H9 (cell line): Measurements from ENCODE around the gene SCYL3. TPM values are rescaled to one million over a fixed set of nuclear protein-coding genes. Genes with fewer than 3 reads are reported as not detected.

ENCODE experiments used
- DNase-seq: peaks from one replicate; pipeline ENCODE4 v3.0.0-alpha.2; 2017
- H2AFZ ChIP-seq: one replicate; pipeline ENCODE4 v1.6.1; 2013; ENCODE audit warnings: mild to moderate bottlenecking, low read length, control low read depth, moderate library complexity
- H2AK5ac ChIP-seq: 2 replicates; pipeline ENCODE4 v1.6.1; 2013; ENCODE audit warnings: low read length, control low read depth, mixed read lengths; ENCODE audit not compliant: insufficient read length
- H2BK120ac ChIP-seq: one replicate; pipeline ENCODE4 v1.6.1; 2013; ENCODE audit warnings: low read depth, mild to moderate bottlenecking, low read length, control low read depth, inconsistent platforms; ENCODE audit not compliant: poor library complexity, severe bottlenecking
- H2BK12ac ChIP-seq: 2 replicates; pipeline ENCODE4 v1.6.1; 2013; ENCODE audit warnings: low read length, control low read depth, mixed read lengths, low read depth; ENCODE audit not compliant: insufficient read length
- H2BK15ac ChIP-seq: 2 replicates; pipeline ENCODE4 v1.6.1; 2013; ENCODE audit warnings: low read depth, low read length, control low read depth
- H2BK20ac ChIP-seq: one replicate; pipeline ENCODE4 v1.6.1; 2013; ENCODE audit warnings: low read depth, mild to moderate bottlenecking, low read length, control low read depth, inconsistent platforms; ENCODE audit not compliant: poor library complexity, severe bottlenecking
- H2BK5ac ChIP-seq: 2 replicates; pipeline ENCODE4 v1.6.1; 2013; ENCODE audit warnings: low read length, control low read depth, mixed read lengths; ENCODE audit not compliant: insufficient read length
- H3K14ac ChIP-seq: 2 replicates; pipeline ENCODE4 v1.6.1; 2013; ENCODE audit warnings: low read length, control low read depth; ENCODE audit not compliant: insufficient read depth
- H3K18ac ChIP-seq: 2 replicates; pipeline ENCODE4 v1.6.1; 2013; ENCODE audit warnings: low read depth, mild to moderate bottlenecking, mixed read lengths, low read length, control low read depth; ENCODE audit not compliant: insufficient read length
- H3K23ac ChIP-seq: 2 replicates; pipeline ENCODE4 v1.6.1; 2013; ENCODE audit warnings: low read length, control low read depth, mixed read lengths, low read depth; ENCODE audit not compliant: insufficient read length
- H3K23me2 ChIP-seq: 2 replicates; pipeline ENCODE4 v1.6.1; 2013; ENCODE audit warnings: low read depth, mild to moderate bottlenecking, mixed read lengths, low read length, control low read depth; ENCODE audit not compliant: insufficient read length, poor library complexity, severe bottlenecking
- H3K27ac ChIP-seq: 2 replicates; pipeline ENCODE4 v1.5.1; 2013; ENCODE audit warnings: low read length, control low read depth, mixed read lengths, low read depth; ENCODE audit not compliant: insufficient read length
- H3K27me3 ChIP-seq: 2 replicates; pipeline ENCODE4 v1.6.1; 2013; ENCODE audit warnings: low read length, control low read depth, inconsistent platforms; ENCODE audit not compliant: insufficient read depth
- H3K4ac ChIP-seq: 2 replicates; pipeline ENCODE4 v1.6.1; 2013; ENCODE audit warnings: low read depth, mild to moderate bottlenecking, control low read depth, inconsistent platforms, low read length, moderate library complexity
- H3K4me1 ChIP-seq: 2 replicates; pipeline ENCODE4 v1.6.1; 2013; ENCODE audit warnings: low read length, control low read depth, inconsistent platforms; ENCODE audit not compliant: insufficient read depth
- H3K4me2 ChIP-seq: 2 replicates; pipeline ENCODE4 v1.6.1; 2013; ENCODE audit warnings: low read length, control low read depth, mixed read lengths; ENCODE audit not compliant: insufficient read length, insufficient read depth
- H3K56ac ChIP-seq: 2 replicates; pipeline ENCODE4 v1.6.1; 2013; ENCODE audit warnings: low read depth, mild to moderate bottlenecking, mixed read lengths, low read length, control low read depth; ENCODE audit not compliant: insufficient read length
- H3K79me1 ChIP-seq: 2 replicates; pipeline ENCODE4 v1.6.1; 2013; ENCODE audit warnings: low read depth, mild to moderate bottlenecking, moderate library complexity, low read length, control low read depth, inconsistent platforms; ENCODE audit not compliant: insufficient read depth, poor library complexity, severe bottlenecking
- H3K79me2 ChIP-seq: 2 replicates; pipeline ENCODE4 v1.6.1; 2013; ENCODE audit warnings: low read length, control low read depth, inconsistent platforms; ENCODE audit not compliant: insufficient read depth
- H3K9ac ChIP-seq: 2 replicates; pipeline ENCODE4 v1.6.1; 2013; ENCODE audit warnings: low read length, control low read depth, mixed read lengths; ENCODE audit not compliant: insufficient read length; ENCODE audit errors: extremely low read depth
- H3K9me3 ChIP-seq: one replicate; pipeline ENCODE4 v1.6.1; 2013; ENCODE audit warnings: low read depth, low read length, inconsistent platforms; ENCODE audit not compliant: control insufficient read depth
- H3T11ph ChIP-seq: one replicate; pipeline ENCODE4 v1.6.1; 2013; ENCODE audit warnings: mild to moderate bottlenecking, low read length, control low read depth, inconsistent platforms
- H4K20me1 ChIP-seq: one replicate; pipeline ENCODE4 v1.6.1; 2013; ENCODE audit not compliant: control insufficient read depth, insufficient read length, insufficient read depth
- H4K5ac ChIP-seq: 2 replicates; pipeline ENCODE4 v1.6.1; 2013; ENCODE audit warnings: low read depth, mild to moderate bottlenecking, mixed read lengths, low read length, control low read depth; ENCODE audit not compliant: insufficient read length
- H4K8ac ChIP-seq: replicated peaks from 2 replicates; pipeline ENCODE4 v1.6.1; 2013; ENCODE audit warnings: low read length, control low read depth, mixed read lengths, low read depth; ENCODE audit not compliant: insufficient read length
- H4K91ac ChIP-seq: 2 replicates; pipeline ENCODE4 v1.6.1; 2013; ENCODE audit warnings: low read depth, mild to moderate bottlenecking, moderate library complexity, mixed read lengths, low read length, control low read depth; ENCODE audit not compliant: insufficient read length
- H3K27ac Mint-ChIP-seq, 3 experiments: 2 replicates in 2 of 3; 3 replicates in 1 of 3; pipeline ENCODE4 v1.8.0; 2020 to 2021; ENCODE audit warnings: mixed read lengths in 3 of 3, mild to moderate bottlenecking in 1 of 3, moderate library complexity in 1 of 3
- H3K27me3 Mint-ChIP-seq: 2 replicates; pipeline ENCODE4 v1.8.0; 2021; ENCODE audit warnings: low read depth, mild to moderate bottlenecking, moderate library complexity, mixed read lengths
- H3K36me3 Mint-ChIP-seq, 3 experiments: 2 replicates in 2 of 3; 3 replicates in 1 of 3; pipeline ENCODE4 v1.8.0; 2020 to 2021; ENCODE audit warnings: low read depth in 3 of 3, mixed read lengths in 3 of 3; ENCODE audit not compliant: insufficient read depth in 1 of 3
- H3K4me1 Mint-ChIP-seq, 2 experiments: 2 replicates each; pipeline ENCODE4 v1.8.0; 2020; ENCODE audit warnings: mixed read lengths in 2 of 2
- H3K4me3 Mint-ChIP-seq, 2 experiments: 2 replicates in 1 of 2; 3 replicates in 1 of 2; pipeline ENCODE4 v1.8.0; 2020 to 2021; ENCODE audit warnings: mild to moderate bottlenecking in 2 of 2, mixed read lengths in 2 of 2, moderate library complexity in 1 of 2
- H3K9me3 Mint-ChIP-seq, 2 experiments: 2 replicates in 1 of 2; 3 replicates in 1 of 2; pipeline ENCODE4 v1.8.0; 2020; ENCODE audit warnings: mild to moderate bottlenecking in 2 of 2, mixed read lengths in 2 of 2, moderate library complexity in 1 of 2
- CTCF ChIP-seq: fragments of 200-600 bp; sonication (generic); conservative IDR thresholded peaks from 3 replicates; pipeline ENCODE4 v1.8.0; 2021; ENCODE audit warnings: antibody characterized with exemption, mild to moderate bottlenecking
- whole genome bisulfite sequencing: extraction: QIAGEN DNeasy Blood & Tissue Kit; methylation state at CpG from one replicate; pipeline ENCODE4 v1.1.7; 2013; ENCODE audit warnings: missing lambda C conversion rate, low lambda C conversion rate, mixed read lengths; ENCODE audit not compliant: insufficient read length; ENCODE audit errors: extremely low coverage; 5-methylcytosine and 5-hydroxymethylcytosine counted together
- total RNA-seq: library from RNA; stranded (reverse); gene quantifications from 2 replicates; pipeline ENCODE4 v1.2.1, GENCODE V29; 2021

The SCYL3 gene
- total RNA-seq, 1 experiment from 2014 or later: 3.9 TPM

DNA sequence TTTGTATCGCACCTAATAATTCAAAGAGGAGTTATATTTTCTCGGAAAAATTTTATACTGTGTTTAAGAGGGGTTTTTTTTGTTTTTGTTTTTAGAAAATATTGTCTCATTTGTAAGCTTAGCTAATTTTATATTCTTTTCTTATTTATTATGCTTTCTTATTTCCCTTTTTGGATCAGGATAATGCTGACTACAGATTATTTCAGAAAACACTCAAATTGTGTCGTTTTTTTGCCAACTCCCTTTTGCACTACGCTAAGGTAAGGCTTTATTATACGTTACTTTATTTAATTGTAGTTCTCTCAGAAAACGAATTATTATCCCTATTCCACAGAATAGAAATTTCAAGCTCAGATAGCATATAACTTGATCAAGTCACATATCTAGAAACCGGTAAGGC lies 72.2 kb downstream of the SCYL3 start:
- H3K27ac ChIP-seq: no peak overlapping the region
- H4K8ac ChIP-seq: no peak overlapping the region
- H3K23ac ChIP-seq: no peak overlapping the region
- no peaks in the 10 kb centered on the region for H3K23me2 ChIP-seq
- no peak overlapping the region for H2BK15ac ChIP-seq
- no peak for TF ChIP-seq CTCF
- no CpG with 5 or more reads among the region's 7 CpGs for WGBS
- H3K79me2 ChIP-seq: no peaks in the 10 kb centered on the region
- H3K4ac ChIP-seq: no peak overlapping the region
- H3K4me1 ChIP-seq: no peaks in the 10 kb centered on the region
- H3K4me2 ChIP-seq: no peak overlapping the region
- Mint-ChIP-seq H3K27me3 (no peaks in the 10 kb centered on the region), H3K27ac (no peak overlapping the region), H3K36me3 (peaks cover 16 to 52% (median 35%) of the 10 kb centered on the region in 3 experiments), H3K4me3 (no peak overlapping the region), H3K9me3 (peaks cover 3 to 5% of the 10 kb centered on the region in 2 experiments; a peak in 4 of 5 replicates), H3K4me1 (no peaks in the 10 kb centered on the region)
- no peaks in the 10 kb centered on the region for H3K9me3 ChIP-seq
- H2AK5ac ChIP-seq: no peak overlapping the region
- no peak overlapping the region for H4K5ac ChIP-seq
- H3K27me3 ChIP-seq: no peaks in the 10 kb centered on the region
- no peak overlapping the region for H3K18ac ChIP-seq
- H2BK20ac ChIP-seq: no peak overlapping the region
- H3K9ac ChIP-seq: no peak overlapping the region
- no peak overlapping the region for H4K91ac ChIP-seq
- H3K79me1 ChIP-seq: no peaks in the 10 kb centered on the region
- no peak overlapping the region for H2AFZ ChIP-seq
- H2BK120ac ChIP-seq: no peak overlapping the region
- H3T11ph ChIP-seq: no peak overlapping the region
- H2BK5ac ChIP-seq: no peak overlapping the region
- no peak for DNase-seq
- H3K14ac ChIP-seq: no peak overlapping the region
- no peaks in the 10 kb centered on the region for H4K20me1 ChIP-seq
- H3K56ac ChIP-seq: no peak overlapping the region
- no peak overlapping the region for H2BK12ac ChIP-seq
